Fibroblast of skin of abdomen (primary cell): ENCODE data around the gene HS6ST3. TPM values are rescaled to one million over a fixed set of nuclear protein-coding genes. Genes with fewer than 3 reads are reported as not detected.
A peak's percentile ranks its signal among the peaks of the same experiment; 100 is the strongest.
"Not testable (repeated sequence)": the region's sequence is repeated elsewhere in the genome, so short reads cannot be mapped to it uniquely, and the experiment has no call there.

ENCODE experiments used
- DNase-seq: peaks from one replicate; pipeline ENCODE4 v3.0.0-alpha.2; 2013
- polyA plus RNA-seq, 2 experiments: library from polyadenylated mRNA; unstranded; fragments of 120-200 nt; gene quantifications; one replicate each; pipeline ENCODE4 v1.2.1, GENCODE V29; 2013; ENCODE audit not compliant: insufficient read length in 2 of 2

HS6ST3 gene
- polyA plus RNA-seq (2013, experiment 1 of 2; ENCODE audit: insufficient read length): not detected
- not detected for polyA plus RNA-seq (2013, experiment 2 of 2; ENCODE audit: insufficient read length)

DNA sequence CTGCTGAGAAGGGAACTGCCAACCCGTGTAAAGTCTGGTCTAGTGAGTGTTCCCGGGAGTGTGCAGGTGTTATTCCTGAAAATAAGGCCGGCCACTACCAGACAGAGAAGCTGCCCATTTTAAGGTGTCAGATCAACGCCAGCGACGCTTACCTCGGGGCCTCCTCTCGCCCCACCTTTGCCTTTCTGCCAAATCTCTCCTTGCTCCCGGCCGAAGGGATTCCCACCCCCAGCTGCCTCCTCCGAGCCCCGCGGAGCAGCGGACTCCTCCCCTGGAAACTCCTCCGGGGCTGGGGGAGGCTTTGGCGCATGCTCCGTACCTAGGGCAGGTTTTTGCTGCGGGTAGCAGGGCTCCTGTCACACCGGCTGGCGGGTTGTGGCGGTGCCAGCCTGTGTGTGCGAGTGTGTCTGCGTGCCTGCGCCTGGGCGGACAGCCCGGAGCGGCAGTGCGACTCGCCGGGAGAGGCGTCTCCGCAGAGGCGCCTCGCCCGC, at the start of gene HS6ST3:
HS6ST3 (plus strand) TSS at position 359 of the 491 bp plus-strand sequence.
- no peak for DNase-seq

DNA sequence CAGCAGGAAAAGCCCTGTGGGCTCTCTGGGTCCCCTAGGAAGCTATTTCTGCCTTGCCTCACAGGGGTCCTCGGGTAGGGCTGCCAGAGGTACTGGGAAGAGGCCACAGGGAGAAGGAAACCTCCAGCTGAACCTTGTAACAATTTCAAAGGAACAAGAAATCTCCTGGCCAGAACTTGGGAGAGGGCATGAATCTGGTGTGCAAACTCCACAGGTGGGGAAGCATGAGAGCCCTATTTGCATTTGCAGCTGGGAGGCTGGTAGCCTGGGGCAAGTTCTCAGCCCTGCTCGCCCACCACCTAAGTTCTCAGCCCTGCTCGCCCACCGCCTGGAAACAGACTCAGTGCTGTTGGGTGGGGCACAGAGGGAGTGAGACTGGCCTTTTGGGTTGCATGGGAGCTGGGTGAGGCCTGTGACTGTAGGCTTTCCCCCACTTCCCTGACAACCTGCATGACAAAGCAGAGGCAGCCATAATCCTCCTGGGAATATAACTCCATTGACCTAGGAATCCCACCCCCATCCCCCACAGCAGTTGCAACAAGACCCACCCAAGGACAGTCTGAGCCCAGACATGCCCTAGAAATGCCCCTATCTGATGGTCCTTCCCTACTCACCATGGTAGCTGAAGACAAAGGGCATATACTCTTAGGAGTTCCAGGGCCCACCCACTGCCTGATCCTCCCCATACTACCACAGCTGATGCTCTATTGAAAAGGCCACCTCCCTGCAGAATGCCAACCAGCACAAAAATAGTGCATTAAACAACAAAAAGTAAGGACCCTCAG, 48.4 kb upstream of the HS6ST3 start:
- DNase-seq: no peak

DNA sequence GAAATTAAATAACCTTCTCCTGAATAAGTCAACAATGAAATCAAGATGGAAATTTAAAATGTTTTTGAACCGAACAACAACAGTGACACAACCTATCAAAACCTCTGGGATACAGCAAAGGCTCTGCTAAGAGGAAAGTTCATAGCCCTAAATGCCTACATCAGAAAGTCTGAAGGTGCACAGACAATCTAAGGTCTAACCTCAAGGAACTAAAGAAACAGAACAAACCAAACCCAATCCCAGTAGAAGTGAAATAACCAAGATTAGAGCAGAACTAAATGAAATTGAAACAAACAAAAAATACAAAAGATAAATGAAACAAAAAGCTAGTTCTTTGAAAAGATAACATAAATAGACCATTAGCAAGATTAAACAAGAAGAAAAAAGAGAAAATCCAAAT, 45.7 kb upstream of the HS6ST3 start:
- DNase-seq: no peak

GRCh38 chr13:96046449-96047126, 43.3 kb upstream of the HS6ST3 start:
- DNase-seq: not testable (repeated sequence)

DNA sequence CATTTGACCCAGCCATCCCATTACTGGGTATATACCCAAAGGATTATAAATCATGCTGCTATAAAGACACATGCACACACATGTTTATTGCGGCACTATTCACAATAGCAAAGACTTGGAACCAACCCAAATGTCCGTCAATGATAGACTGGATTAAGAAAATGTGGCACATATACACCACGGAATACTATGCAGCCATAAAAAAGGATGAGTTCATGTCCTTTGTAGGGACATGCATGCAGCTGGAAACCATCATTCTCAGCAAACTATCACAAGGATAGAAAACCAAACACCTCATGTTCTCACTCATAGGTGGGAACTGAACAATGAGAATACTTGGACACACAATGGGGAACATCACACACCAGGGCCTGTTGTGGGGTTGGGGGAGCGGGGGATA, 39.0 kb upstream of the HS6ST3 start:
- not testable (repeated sequence) for DNase-seq

- DNase-seq: not testable (repeated sequence)
These were observed 38.4 kb upstream of the HS6ST3 start for GRCh38 chr13:96051491-96051890.

GRCh38 chr13:96051946-96052345, 38.0 kb upstream of the HS6ST3 start:
- DNase-seq: not testable (repeated sequence)

GRCh38 chr13:96052656-96053002, 37.3 kb upstream of the HS6ST3 start:
- peak; percentile 56 for DNase-seq

- peak; percentile 93 for DNase-seq
These were observed 36.8 kb upstream of the HS6ST3 start, which contains the start of gene UGGT2 for GRCh38 chr13:96053003-96053703. Gene UGGT2, minus strand, starts transcription at chr13:96053401. Its CDS starts 89 bp downstream, at chr13:96053312.

- no peak for DNase-seq
These were observed 24.1 kb upstream of the HS6ST3 start for GRCh38 chr13:96065849-96066248.

DNA sequence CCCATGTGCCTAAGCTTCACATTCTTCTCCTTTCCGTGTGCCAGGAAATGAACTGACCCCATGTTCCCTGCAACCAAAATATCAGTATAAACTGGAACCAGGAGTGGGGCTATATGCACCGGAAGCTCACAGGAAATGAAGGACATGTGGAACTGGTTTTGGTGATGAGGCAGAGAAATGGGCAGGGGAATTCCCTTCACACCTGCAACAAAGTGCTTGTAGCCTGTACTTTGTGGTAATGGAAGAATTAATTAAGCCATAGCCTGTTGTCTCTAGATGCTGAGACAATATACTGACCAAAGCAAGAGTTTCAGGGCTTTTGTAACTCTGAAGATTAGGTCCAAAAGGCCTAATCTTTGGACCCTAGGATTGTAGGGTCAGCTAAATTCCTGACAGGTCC, 21.2 kb upstream of the HS6ST3 start:
- DNase-seq: no peak

GRCh38 chr13:96071504-96071903, 18.4 kb upstream of the HS6ST3 start:
- DNase-seq: no peak

DNA sequence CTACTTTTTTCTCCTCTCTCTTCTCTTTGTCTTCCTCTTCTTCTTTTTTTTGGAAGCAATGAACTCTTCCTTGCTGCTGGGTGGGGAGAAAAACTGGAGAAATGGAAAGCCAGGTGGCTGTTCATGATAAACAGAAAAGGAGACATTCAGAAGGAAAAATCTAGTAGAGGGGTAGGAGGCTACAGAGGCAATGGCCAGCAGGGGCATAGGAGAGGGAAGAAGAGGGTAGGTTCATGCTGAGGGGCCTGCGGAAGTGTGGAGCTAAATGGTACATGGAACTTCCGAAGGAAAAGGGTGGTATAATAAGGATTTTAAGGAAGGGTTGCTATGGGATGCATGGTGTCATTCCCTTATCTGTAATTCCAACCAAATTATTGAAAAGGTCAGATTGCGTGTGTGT, 17.5 kb upstream of the HS6ST3 start:
- DNase-seq: no peak

DNA sequence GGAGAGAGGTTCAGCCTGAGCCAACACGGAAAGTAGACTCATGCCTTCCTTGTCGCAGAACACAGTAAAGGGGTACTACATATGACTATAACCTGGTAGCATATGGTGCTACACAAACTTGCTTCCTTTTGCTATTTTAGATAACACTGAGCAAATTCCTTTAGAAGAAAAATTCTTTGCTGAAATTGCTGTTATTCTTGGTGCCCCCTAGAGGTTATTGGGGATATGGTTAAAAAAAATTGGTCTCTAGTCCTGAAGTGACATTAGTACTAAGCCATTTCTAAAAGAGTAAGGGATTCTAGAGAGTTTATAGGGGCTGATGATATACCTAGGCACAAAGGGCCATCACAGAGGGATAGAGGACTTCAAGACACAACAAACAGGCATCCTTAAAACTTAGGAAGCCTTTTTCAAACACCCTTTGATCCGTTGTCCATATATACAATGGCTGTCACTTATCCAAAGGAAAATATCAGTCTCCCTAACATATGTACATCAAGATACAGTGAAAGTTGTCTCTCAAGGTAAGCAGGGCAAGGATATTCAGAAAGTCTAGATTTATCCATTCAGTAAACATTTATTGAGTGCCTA, 13.9 kb upstream of the HS6ST3 start:
- peak; percentile 8 for DNase-seq

DNA sequence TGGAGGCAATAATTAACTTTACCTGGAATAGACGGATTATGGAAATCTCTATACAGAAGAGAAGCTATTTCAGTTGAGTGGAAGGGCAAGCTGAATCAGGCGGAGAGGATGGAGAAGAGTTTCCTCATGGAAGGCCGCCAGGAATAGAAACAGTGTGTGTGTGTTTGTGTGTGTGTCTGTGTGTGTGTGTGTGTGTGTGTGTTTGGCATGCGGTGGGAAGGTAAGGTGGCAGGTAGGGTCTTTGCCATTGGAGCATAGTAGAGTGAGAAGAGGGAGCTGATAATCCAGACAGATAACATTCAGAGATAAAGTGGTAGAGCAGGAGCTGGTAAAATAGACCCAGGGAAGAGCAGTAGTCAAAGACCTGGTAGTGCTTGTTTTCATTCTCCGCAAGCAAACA, 9.2 kb upstream of the HS6ST3 start:
- no peak for DNase-seq

DNA sequence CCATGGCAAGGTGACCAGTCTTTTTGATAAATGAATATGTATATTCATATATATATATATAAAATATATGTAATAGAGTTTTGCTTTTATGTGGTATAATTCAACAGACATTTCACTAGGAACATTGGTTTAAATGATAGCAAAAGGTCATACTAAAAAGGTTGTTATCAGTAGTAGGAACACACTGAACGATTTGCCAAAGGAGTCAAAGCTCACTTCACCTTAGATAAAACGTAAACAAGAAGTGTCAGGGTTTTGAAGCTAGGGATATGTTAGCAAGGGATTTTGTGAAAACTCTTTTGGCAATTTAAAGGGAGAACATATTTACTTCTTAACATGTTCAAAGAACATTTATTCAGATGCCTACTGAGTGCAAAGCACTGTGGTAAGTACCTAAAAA, 8.0 kb upstream of the HS6ST3 start:
- DNase-seq: no peak

DNA sequence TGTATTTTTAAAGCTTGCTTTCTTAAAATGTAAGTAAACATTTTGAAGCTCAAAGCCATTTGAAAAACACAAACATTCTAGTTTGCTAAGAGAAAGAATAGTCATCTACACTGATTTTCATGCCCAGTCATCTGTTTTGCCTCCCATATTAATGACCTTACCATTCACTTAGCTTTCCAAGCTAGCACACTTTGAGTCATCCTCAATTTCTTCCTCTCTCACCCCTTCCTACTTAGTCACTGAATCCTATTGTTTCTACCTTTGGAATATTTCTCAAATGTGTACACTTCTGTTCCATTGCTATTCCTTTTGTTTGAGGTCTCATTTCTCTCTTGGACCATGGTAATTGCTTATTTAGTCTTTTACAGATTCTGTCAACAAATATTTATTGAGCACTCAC, 7.3 kb upstream of the HS6ST3 start:
- DNase-seq: no peak

DNA sequence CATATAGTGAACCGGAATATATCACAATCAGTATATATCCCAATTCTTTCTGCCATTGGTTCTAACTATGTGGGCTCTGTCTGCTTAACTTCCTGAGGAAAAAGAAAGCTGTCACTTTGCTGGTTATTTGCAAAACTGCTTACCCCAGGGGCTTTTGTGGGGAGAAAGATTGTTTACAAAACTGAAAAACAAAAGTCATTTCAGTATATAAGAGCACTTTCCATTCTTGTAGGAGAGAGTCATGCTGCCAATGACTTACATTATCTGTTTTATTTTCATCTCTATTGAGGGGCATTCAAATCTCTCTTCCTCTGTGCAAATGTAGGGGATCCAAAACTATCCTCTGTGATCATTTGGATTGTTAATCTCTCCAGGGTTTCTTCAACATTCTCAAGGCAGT, 3.2 kb upstream of the HS6ST3 start:
- DNase-seq: no peak

DNA sequence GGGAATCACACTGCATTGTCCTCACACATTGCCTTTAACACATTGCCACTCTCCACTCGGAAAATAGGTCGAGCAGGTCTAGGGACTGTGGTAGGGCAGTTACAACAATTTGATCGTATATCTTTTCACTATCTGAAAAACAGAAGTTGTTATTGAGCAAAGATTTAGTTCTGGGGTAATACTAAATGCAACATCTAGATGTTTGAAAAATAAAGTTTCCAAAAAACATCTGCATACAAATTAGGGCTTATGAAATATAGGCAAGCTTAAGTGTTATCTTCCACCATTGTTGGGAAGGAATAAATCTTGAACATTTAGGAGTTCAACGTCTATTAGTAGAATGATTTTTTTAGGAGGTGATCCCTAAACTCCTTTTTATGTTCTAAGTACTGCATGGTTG, 768 bp upstream of the HS6ST3 start:
- no peak for DNase-seq

DNA sequence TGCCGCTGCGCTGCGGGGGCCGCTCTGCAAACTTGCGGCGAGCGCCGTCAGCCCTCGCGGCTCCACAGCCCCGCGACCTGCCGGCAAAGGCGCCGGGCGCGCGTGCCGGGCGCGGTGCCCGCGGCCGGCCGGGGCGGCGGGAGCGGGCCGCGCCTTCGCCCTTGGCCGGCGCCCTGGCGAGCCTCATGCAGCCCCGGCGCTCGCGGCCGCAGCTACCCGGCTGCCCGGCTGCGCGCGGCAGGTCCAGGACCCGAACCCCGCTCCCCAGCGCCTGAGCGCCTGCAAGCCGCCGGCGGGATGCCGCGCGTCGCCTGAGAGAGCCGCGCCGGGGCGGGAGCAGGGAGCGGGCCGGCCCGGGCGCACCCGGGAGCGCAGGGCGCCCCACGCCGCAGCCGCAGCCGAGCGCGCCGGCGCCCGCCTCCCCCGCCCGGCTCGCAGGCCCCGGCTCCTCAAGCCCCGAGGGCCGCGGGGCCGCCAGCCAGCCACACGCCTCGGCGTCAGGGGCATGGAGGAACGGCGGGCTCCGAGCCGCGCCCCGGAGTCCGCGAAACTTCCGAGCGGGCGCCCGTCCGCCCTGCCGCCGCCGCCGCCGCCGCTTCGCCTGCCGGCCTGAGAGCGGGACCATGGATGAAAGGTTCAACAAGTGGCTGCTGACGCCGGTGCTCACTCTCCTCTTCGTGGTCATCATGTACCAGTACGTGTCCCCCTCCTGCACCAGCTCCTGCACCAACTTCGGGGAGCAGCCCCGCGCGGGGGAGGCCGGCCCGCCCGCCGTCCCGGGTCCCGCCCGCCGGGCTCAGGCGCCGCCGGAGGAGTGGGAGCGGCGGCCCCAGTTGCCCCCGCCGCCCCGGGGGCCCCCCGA, 564 bp downstream of the HS6ST3 start:
- peak; percentile 4 for DNase-seq
